ENCODE data around the gene GPR35. TPM values are rescaled to one million over a fixed set of nuclear protein-coding genes. Genes with fewer than 3 reads are reported as not detected.

The GPR35 gene
- polyA plus RNA-seq, 1 donor (not counting 4 experiments of a cell fraction or from before 2014, with no cell fraction given): 0.04 TPM

DNA sequence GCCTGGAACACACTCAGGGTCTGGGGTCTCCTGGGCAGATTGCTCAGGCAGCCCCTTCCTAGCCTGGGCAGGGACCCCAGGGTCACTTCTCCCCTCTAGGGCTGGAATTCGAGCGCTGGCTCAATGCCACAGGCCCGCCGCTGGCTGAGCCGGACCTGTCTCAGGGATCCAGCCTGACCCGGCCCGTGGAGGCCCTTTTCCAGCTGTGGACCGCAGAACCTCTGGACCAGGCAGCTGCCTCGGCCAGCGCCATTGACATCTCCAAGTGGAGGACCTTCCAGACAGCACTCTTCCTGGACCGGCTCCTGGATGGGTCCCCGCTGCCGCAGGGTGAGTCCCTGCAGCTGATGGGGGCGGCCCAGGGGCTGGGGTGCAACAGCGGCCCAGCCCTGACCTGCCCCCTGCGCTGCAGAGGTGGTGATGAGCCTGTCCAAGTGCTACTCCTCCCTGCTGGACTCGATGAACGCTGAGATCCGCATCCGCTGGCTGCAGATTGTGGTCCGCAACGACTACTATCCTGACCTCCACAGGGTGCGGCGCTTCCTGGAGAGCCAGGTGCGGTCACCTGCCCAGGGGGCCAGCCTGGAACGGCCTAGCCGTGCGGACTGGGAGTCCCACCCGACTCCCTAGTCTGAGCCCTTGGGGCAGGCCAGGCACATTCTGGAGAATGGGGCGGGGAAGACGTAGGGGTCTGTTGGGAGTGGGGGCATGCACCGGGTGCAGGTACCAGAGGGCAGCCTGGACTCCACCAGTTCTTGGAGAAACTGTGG, 48.7 kb upstream of the GPR35 start:
- H3K4me1 ChIP-seq (ENCODE audit: control insufficient read depth, extremely low read depth, insufficient read depth, low read length): peaks cover 22% of the 10 kb centered on the region
- FAIRE-seq: no peak

DNA sequence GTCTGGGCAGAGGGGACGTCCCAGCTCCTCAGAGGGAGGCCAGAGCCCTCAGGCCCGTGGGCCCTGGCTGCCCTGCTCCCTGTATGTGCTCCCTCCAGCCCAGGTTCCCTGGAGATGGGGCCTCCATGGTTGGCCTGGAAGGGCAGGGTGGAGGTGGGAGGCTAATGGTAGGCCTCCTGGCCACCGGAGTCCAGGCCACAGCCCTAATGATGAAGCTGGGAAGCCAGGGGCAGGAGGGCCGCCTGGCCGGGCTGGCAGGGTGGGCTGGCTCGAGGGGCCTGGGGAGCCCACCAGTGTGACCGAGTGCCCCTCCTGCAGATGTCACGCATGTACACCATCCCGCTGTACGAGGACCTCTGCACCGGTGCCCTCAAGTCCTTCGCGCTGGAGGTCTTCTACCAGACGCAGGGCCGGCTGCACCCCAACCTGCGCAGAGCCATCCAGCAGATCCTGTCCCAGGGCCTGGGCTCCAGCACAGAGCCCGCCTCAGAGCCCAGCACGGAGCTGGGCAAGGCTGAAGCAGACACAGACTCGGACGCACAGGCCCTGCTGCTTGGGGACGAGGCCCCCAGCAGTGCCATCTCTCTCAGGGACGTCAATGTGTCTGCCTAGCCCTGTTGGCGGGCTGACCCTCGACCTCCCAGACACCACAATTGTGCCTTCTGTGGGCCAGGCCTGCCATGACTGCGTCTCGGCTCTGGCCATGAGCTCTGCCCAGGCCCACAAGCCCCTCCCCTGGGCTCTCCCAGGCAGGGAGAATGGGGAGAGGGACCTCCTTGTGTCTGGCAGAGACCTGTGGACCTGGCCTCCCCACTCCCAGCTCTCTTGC, 47.8 kb upstream of the GPR35 start:
- no peaks in the 10 kb centered on the region for H3K9me3 ChIP-seq (ENCODE audit: control insufficient read depth, low read depth, low read length)
- TF ChIP-seq, protein P1, sequence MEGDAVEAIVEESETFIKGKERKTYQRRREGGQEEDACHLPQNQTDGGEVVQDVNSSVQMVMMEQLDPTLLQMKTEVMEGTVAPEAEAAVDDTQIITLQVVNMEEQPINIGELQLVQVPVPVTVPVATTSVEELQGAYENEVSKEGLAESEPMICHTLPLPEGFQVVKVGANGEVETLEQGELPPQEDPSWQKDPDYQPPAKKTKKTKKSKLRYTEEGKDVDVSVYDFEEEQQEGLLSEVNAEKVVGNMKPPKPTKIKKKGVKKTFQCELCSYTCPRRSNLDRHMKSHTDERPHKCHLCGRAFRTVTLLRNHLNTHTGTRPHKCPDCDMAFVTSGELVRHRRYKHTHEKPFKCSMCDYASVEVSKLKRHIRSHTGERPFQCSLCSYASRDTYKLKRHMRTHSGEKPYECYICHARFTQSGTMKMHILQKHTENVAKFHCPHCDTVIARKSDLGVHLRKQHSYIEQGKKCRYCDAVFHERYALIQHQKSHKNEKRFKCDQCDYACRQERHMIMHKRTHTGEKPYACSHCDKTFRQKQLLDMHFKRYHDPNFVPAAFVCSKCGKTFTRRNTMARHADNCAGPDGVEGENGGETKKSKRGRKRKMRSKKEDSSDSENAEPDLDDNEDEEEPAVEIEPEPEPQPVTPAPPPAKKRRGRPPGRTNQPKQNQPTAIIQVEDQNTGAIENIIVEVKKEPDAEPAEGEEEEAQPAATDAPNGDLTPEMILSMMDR (optimal IDR thresholded peaks at IDR 0.05 in 1 of 3, IDR thresholded peaks at IDR 0.05 in 1 of 3, conservative IDR thresholded peaks at IDR 0.05 in 1 of 3; ENCODE audit: extremely low read depth in 1 of 3, insufficient read depth in 2 of 3, low read length in 3 of 3): no peak
- TF ChIP-seq EZH2 (IDR thresholded peaks at IDR 0.05; ENCODE audit: low read length): no peak
- H3K27ac ChIP-seq (ENCODE audit: control insufficient read depth, insufficient read depth, low read length): no peak overlapping the region
- peaks cover 5% of the 10 kb centered on the region for H3K9me1 ChIP-seq (ENCODE audit: control insufficient read depth, extremely low read depth, insufficient read depth, low read length)
- H3K79me2 ChIP-seq (ENCODE audit: control insufficient read depth, insufficient read depth, low read length): peaks cover 4% of the 10 kb centered on the region
- H2AFZ ChIP-seq (ENCODE audit: control insufficient read depth, low read length): no peak overlapping the region
- no peak overlapping the region for H3K9ac ChIP-seq (ENCODE audit: control insufficient read depth, extremely low read depth, insufficient read depth, low read length)
- FAIRE-seq: no peak
- H4K20me1 ChIP-seq (ENCODE audit: control insufficient read depth, extremely low read depth, insufficient read depth, low read length): peaks cover 17% of the 10 kb centered on the region
- H3K4me1 ChIP-seq (ENCODE audit: control insufficient read depth, extremely low read depth, insufficient read depth, low read length): peaks cover 31% of the 10 kb centered on the region
- dilution Hi-C loops (cut with MboI; ENCODE audit: extremely low pct_ligation_motif_present, low sequenced_read_pairs): no loop called here
- no peak overlapping the region for H3K4me2 ChIP-seq (ENCODE audit: control insufficient read depth, extremely low read depth, insufficient read depth, low read depth, low read length)
- H3K27me3 ChIP-seq (ENCODE audit: control insufficient read depth, extremely low read depth, insufficient read depth, low read length): no peaks in the 10 kb centered on the region
- peaks cover 4 to 11% of the 10 kb centered on the region in 2 experiments for H3K36me3 ChIP-seq (ENCODE audit: control insufficient read depth in 2 of 2, extremely low read depth in 1 of 2, insufficient read depth in 2 of 2, low read length in 2 of 2)
- no peak overlapping the region for H3K4me3 ChIP-seq (ENCODE audit: control insufficient read depth in 2 of 3, extremely low read depth in 1 of 3, insufficient read depth in 2 of 3, low read depth in 1 of 3, low read length in 3 of 3)
- no peak for DNase-seq (ENCODE audit: low read depth, low spot score)

More for the DNA sequence above, 48.7 kb upstream of the GPR35 start:
- no peak overlapping the region for H3K4me3 ChIP-seq (ENCODE audit: control insufficient read depth in 2 of 3, extremely low read depth in 1 of 3, insufficient read depth in 2 of 3, low read depth in 1 of 3, low read length in 3 of 3)
- TF ChIP-seq, protein P1 (optimal IDR thresholded peaks at IDR 0.05 in 1 of 3, IDR thresholded peaks at IDR 0.05 in 1 of 3, conservative IDR thresholded peaks at IDR 0.05 in 1 of 3; ENCODE audit: extremely low read depth in 1 of 3, insufficient read depth in 2 of 3, low read length in 3 of 3): no peak
- no peak for TF ChIP-seq EZH2 (IDR thresholded peaks at IDR 0.05; ENCODE audit: low read length)
- peaks cover 15% of the 10 kb centered on the region for H4K20me1 ChIP-seq (ENCODE audit: control insufficient read depth, extremely low read depth, insufficient read depth, low read length)
- H3K4me2 ChIP-seq (ENCODE audit: control insufficient read depth, extremely low read depth, insufficient read depth, low read depth, low read length): no peak overlapping the region
- no peak overlapping the region for H3K9ac ChIP-seq (ENCODE audit: control insufficient read depth, extremely low read depth, insufficient read depth, low read length)
- peaks cover 5% of the 10 kb centered on the region for H3K9me1 ChIP-seq (ENCODE audit: control insufficient read depth, extremely low read depth, insufficient read depth, low read length)
- no peak overlapping the region for H3K27ac ChIP-seq (ENCODE audit: control insufficient read depth, insufficient read depth, low read length)
- H3K79me2 ChIP-seq (ENCODE audit: control insufficient read depth, insufficient read depth, low read length): peaks cover 2% of the 10 kb centered on the region
- DNase-seq (ENCODE audit: low read depth, low spot score): no peak
- H2AFZ ChIP-seq (ENCODE audit: control insufficient read depth, low read length): no peak overlapping the region
- H3K27me3 ChIP-seq (ENCODE audit: control insufficient read depth, extremely low read depth, insufficient read depth, low read length): no peaks in the 10 kb centered on the region
- dilution Hi-C loops (cut with MboI; ENCODE audit: extremely low pct_ligation_motif_present, low sequenced_read_pairs): no loop called here
- no peaks in the 10 kb centered on the region for H3K9me3 ChIP-seq (ENCODE audit: control insufficient read depth, low read depth, low read length)
- H3K36me3 ChIP-seq (ENCODE audit: control insufficient read depth in 2 of 2, extremely low read depth in 1 of 2, insufficient read depth in 2 of 2, low read length in 2 of 2): peaks cover 4 to 11% of the 10 kb centered on the region in 2 experiments
